ENCODE results near the gene HINFP.

HINFP gene

DNA sequence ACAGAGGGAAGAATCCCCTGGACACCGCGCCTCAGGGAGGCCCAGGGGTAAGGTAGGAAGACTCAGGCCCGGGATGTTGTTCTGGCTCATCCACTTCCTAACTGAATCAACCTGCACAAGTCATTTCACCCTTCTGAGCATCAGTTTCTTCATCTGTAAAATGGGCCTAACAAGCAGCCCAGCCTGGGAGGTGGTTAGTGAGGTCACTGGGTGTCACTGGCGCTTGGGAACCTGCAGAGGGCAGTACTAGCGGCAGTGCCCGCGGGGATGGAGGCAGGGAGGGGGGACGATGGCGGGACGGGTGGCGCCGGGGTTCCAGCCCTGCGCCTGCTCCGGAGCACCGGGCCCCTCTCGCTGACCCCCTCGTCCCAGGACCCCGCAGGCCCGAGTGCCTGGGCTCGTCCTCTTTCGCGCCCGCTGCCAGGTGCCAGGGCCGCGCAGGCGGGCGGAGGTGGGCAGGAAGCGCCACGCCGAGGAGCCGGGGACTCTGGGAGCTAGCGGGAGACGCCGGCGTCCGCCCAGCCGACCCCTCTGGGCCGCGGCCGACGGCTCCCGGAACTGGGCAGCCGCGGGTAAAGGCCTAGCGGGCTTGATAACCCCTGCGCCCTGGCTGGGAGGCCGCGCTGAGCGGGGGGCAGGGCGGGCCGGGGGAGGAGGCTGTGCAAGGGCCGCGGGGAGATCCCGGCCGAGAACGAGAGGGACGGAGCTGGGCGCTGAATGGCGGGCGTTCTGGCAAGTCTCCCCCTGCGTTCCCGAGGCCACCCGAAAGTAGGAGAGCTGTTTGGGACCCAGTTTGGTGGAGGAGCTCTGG is 47.3 kb downstream of the HINFP start, which contains the start of gene NLRX1:
Gene NLRX1, plus strand, starts transcription at position 255 of the 811 bp plus-strand sequence. CDS start 2,679 bp downstream, outside the sequence.
- H3K36me3 ChIP-seq (ENCODE audit: control insufficient read depth in 2 of 2, insufficient read depth in 2 of 2, low read length in 2 of 2) = no peaks in the 10 kb centered on the region
- H3K9ac ChIP-seq (ENCODE audit: low read depth in 1 of 2, low read length in 2 of 2) = peak within 1 kb of the TSS; percentile 81 to 86
- H3K27me3 ChIP-seq (ENCODE audit: control insufficient read depth in 2 of 2, insufficient read depth in 2 of 2, low read length in 2 of 2) = no peaks in the 10 kb centered on the region
- no peaks in the 10 kb centered on the region for H3K9me3 ChIP-seq (ENCODE audit: control insufficient read depth in 2 of 2, low read length in 2 of 2)
- H3K4me3 ChIP-seq (ENCODE audit: low read length in 2 of 2) = peak within 1 kb of the TSS; percentile 84 to 86
- peaks cover 9 to 11% of the 10 kb centered on the region in 2 donors for H3K4me1 ChIP-seq (ENCODE audit: control insufficient read depth in 2 of 2, insufficient read depth in 2 of 2, low read length in 2 of 2)
- peak within 1 kb of the TSS; percentile 83 to 86 for H3K27ac ChIP-seq (ENCODE audit: low read depth in 2 of 2, low read length in 2 of 2)

- H3K27me3 ChIP-seq (ENCODE audit: control insufficient read depth in 2 of 2, insufficient read depth in 2 of 2, low read length in 2 of 2) = no peaks in the 10 kb centered on the region
- H3K9me3 ChIP-seq (ENCODE audit: control insufficient read depth in 2 of 2, low read length in 2 of 2) = no peaks in the 10 kb centered on the region
- peaks cover 2 to 4% of the 10 kb centered on the region in 2 donors for H3K36me3 ChIP-seq (ENCODE audit: control insufficient read depth in 2 of 2, insufficient read depth in 2 of 2, low read length in 2 of 2)
- H3K4me3 ChIP-seq (ENCODE audit: low read length in 2 of 2) = peak overlapping the region; percentile 84 to 86
- H3K27ac ChIP-seq (ENCODE audit: low read depth in 2 of 2, low read length in 2 of 2) = peak overlapping the region; percentile 83 to 86
- peak overlapping the region; percentile 81 to 86 for H3K9ac ChIP-seq (ENCODE audit: low read depth in 1 of 2, low read length in 2 of 2)
- H3K4me1 ChIP-seq (ENCODE audit: control insufficient read depth in 2 of 2, insufficient read depth in 2 of 2, low read length in 2 of 2) = peaks cover 9 to 11% of the 10 kb centered on the region in 2 donors
Observed at GRCh38 chr11:119169282-119169719, 47.9 kb downstream of the HINFP start.

DNA sequence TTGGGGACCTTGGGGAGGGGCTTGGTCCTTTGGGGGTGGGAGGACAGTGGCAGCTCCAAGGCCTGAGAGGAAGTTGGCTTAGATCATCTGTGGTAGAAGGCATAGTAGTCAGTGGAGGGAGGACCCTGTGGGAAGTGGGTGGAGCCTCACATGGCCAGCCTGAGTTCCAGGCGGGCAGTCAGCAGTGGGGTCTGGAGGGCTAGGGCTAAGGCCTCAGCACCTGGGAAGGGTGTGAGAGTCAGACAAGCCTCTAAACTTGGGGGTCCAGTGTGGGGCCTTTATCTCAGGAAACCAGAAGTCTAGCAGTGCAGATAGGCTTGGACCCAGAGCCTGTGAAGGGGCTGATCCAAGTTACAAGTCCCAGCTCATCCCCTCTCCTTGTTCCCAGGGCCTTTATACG is 51.1 kb downstream of the HINFP start:
- H3K36me3 ChIP-seq (ENCODE audit: control insufficient read depth in 2 of 2, insufficient read depth in 2 of 2, low read length in 2 of 2) = peaks cover 12 to 14% of the 10 kb centered on the region in 2 donors
- H3K9me3 ChIP-seq (ENCODE audit: control insufficient read depth in 2 of 2, low read length in 2 of 2) = no peaks in the 10 kb centered on the region
- no peak overlapping the region for H3K4me3 ChIP-seq (ENCODE audit: low read length in 2 of 2)
- H3K4me1 ChIP-seq (ENCODE audit: control insufficient read depth in 2 of 2, insufficient read depth in 2 of 2, low read length in 2 of 2) = peaks cover 9 to 11% of the 10 kb centered on the region in 2 donors
- H3K9ac ChIP-seq (ENCODE audit: low read depth in 1 of 2, low read length in 2 of 2) = no peak overlapping the region
- H3K27me3 ChIP-seq (ENCODE audit: control insufficient read depth in 2 of 2, insufficient read depth in 2 of 2, low read length in 2 of 2) = no peaks in the 10 kb centered on the region
- no peak overlapping the region for H3K27ac ChIP-seq (ENCODE audit: low read depth in 2 of 2, low read length in 2 of 2)

DNA sequence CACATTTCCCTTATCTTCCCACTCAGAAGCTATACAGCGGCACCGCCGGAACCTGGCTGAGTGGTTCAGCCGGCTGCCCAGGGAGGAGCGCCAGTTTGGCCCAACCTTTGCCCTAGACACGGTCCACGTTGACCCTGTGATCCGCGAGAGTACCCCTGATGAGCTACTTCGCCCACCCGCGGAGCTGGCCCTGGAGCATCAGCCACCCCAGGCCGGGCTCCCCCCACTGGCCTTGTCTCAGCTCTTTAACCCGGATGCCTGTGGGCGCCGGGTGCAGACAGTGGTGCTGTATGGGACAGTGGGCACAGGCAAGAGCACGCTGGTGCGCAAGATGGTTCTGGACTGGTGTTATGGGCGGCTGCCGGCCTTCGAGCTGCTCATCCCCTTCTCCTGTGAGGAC is 52.1 kb downstream of the HINFP start:
- Histone ChIP-seq H3K36me3 (ENCODE audit: control insufficient read depth in 2 of 2, insufficient read depth in 2 of 2, low read length in 2 of 2) (peaks cover 12 to 14% of the 10 kb centered on the region in 2 donors), H3K4me1 (ENCODE audit: control insufficient read depth in 2 of 2, insufficient read depth in 2 of 2, low read length in 2 of 2) (peaks cover 4 to 5% of the 10 kb centered on the region in 2 donors)

GRCh38 chr11:119175493-119176077 is 54.2 kb downstream of the HINFP start:
- Histone ChIP-seq H3K4me3 (ENCODE audit: low read length in 2 of 2) (no peak overlapping the region), H3K4me1 (ENCODE audit: control insufficient read depth in 2 of 2, insufficient read depth in 2 of 2, low read length in 2 of 2) (no peaks in the 10 kb centered on the region), H3K9me3 (ENCODE audit: control insufficient read depth in 2 of 2, low read length in 2 of 2) (no peaks in the 10 kb centered on the region), H3K36me3 (ENCODE audit: control insufficient read depth in 2 of 2, insufficient read depth in 2 of 2, low read length in 2 of 2) (peaks cover 19% of the 10 kb centered on the region in 2 donors), H3K9ac (ENCODE audit: low read depth in 1 of 2, low read length in 2 of 2) (no peak overlapping the region), H3K27me3 (ENCODE audit: control insufficient read depth in 2 of 2, insufficient read depth in 2 of 2, low read length in 2 of 2) (no peaks in the 10 kb centered on the region), H3K27ac (ENCODE audit: low read depth in 2 of 2, low read length in 2 of 2) (no peak overlapping the region)

More for the DNA sequence above, 52.1 kb downstream of the HINFP start:
- Histone ChIP-seq H3K4me3 (ENCODE audit: low read length in 2 of 2) (no peak overlapping the region), H3K27ac (ENCODE audit: low read depth in 2 of 2, low read length in 2 of 2) (no peak overlapping the region), H3K9ac (ENCODE audit: low read depth in 1 of 2, low read length in 2 of 2) (no peak overlapping the region), H3K27me3 (ENCODE audit: control insufficient read depth in 2 of 2, insufficient read depth in 2 of 2, low read length in 2 of 2) (no peaks in the 10 kb centered on the region), H3K9me3 (ENCODE audit: control insufficient read depth in 2 of 2, low read length in 2 of 2) (no peaks in the 10 kb centered on the region)

DNA sequence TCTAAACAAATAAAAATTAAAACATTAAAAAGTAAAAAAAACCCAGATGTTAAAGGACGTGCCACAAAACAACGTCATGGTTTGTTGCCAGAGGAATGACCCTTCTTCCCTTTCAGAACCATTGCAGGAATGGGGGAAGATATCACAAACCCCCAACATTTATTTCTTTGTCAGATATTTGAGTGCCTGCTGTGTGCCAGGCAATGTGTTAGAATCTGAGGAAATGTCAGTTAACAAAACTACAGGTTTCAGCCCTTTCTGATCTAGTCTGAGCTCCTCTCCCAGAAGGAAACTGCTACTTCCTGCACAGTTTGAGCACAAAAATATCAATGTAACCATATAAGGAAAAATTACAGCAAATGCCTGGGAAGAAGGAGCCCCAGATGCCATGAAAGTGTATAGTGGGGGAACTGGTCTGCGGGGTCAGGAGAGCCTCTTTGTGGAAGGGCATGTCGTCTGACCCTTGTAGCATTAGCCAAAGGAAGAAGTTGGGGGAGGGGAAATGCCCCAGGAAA is 56.8 kb downstream of the HINFP start:
- Histone ChIP-seq H3K27ac (ENCODE audit: low read depth in 2 of 2, low read length in 2 of 2) (no peak overlapping the region), H3K9ac (ENCODE audit: low read depth in 1 of 2, low read length in 2 of 2) (no peak overlapping the region), H3K4me3 (ENCODE audit: low read length in 2 of 2) (no peak overlapping the region), H3K4me1 (ENCODE audit: control insufficient read depth in 2 of 2, insufficient read depth in 2 of 2, low read length in 2 of 2) (no peaks in the 10 kb centered on the region), H3K27me3 (ENCODE audit: control insufficient read depth in 2 of 2, insufficient read depth in 2 of 2, low read length in 2 of 2) (no peaks in the 10 kb centered on the region), H3K36me3 (ENCODE audit: control insufficient read depth in 2 of 2, insufficient read depth in 2 of 2, low read length in 2 of 2) (peaks cover 19 to 23% of the 10 kb centered on the region in 2 donors), H3K9me3 (ENCODE audit: control insufficient read depth in 2 of 2, low read length in 2 of 2) (no peaks in the 10 kb centered on the region)

GRCh38 chr11:119179342-119179741 is 58.0 kb downstream of the HINFP start:
- H3K4me1 ChIP-seq (ENCODE audit: control insufficient read depth in 2 of 2, insufficient read depth in 2 of 2, low read length in 2 of 2) = no peaks in the 10 kb centered on the region
- H3K9me3 ChIP-seq (ENCODE audit: control insufficient read depth in 2 of 2, low read length in 2 of 2) = no peaks in the 10 kb centered on the region
- H3K27ac ChIP-seq (ENCODE audit: low read depth in 2 of 2, low read length in 2 of 2) = no peak overlapping the region
- H3K9ac ChIP-seq (ENCODE audit: low read depth in 1 of 2, low read length in 2 of 2) = no peak overlapping the region
- no peaks in the 10 kb centered on the region for H3K27me3 ChIP-seq (ENCODE audit: control insufficient read depth in 2 of 2, insufficient read depth in 2 of 2, low read length in 2 of 2)
- no peak overlapping the region for H3K4me3 ChIP-seq (ENCODE audit: low read length in 2 of 2)
- peaks cover 15 to 25% of the 10 kb centered on the region in 2 donors for H3K36me3 ChIP-seq (ENCODE audit: control insufficient read depth in 2 of 2, insufficient read depth in 2 of 2, low read length in 2 of 2)

GRCh38 chr11:119179983-119180382 is 58.6 kb downstream of the HINFP start:
- Histone ChIP-seq H3K9me3 (ENCODE audit: control insufficient read depth in 2 of 2, low read length in 2 of 2) (no peaks in the 10 kb centered on the region), H3K4me1 (ENCODE audit: control insufficient read depth in 2 of 2, insufficient read depth in 2 of 2, low read length in 2 of 2) (peaks cover 0 to 2% of the 10 kb centered on the region in 2 donors), H3K9ac (ENCODE audit: low read depth in 1 of 2, low read length in 2 of 2) (no peak overlapping the region), H3K27ac (ENCODE audit: low read depth in 2 of 2, low read length in 2 of 2) (no peak overlapping the region), H3K27me3 (ENCODE audit: control insufficient read depth in 2 of 2, insufficient read depth in 2 of 2, low read length in 2 of 2) (no peaks in the 10 kb centered on the region), H3K4me3 (ENCODE audit: low read length in 2 of 2) (no peak overlapping the region), H3K36me3 (ENCODE audit: control insufficient read depth in 2 of 2, insufficient read depth in 2 of 2, low read length in 2 of 2) (peaks cover 8 to 19% of the 10 kb centered on the region in 2 donors)

GRCh38 chr11:119180729-119181676 is 59.6 kb downstream of the HINFP start:
- Histone ChIP-seq H3K27ac (ENCODE audit: low read depth in 2 of 2, low read length in 2 of 2) (no peak overlapping the region), H3K36me3 (ENCODE audit: control insufficient read depth in 2 of 2, insufficient read depth in 2 of 2, low read length in 2 of 2) (peaks cover 7 to 14% of the 10 kb centered on the region in 2 donors), H3K4me1 (ENCODE audit: control insufficient read depth in 2 of 2, insufficient read depth in 2 of 2, low read length in 2 of 2) (peaks cover under 1 to 2% of the 10 kb centered on the region in 2 donors), H3K9ac (ENCODE audit: low read depth in 1 of 2, low read length in 2 of 2) (no peak overlapping the region), H3K4me3 (ENCODE audit: low read length in 2 of 2) (no peak overlapping the region), H3K27me3 (ENCODE audit: control insufficient read depth in 2 of 2, insufficient read depth in 2 of 2, low read length in 2 of 2) (no peaks in the 10 kb centered on the region), H3K9me3 (ENCODE audit: control insufficient read depth in 2 of 2, low read length in 2 of 2) (no peaks in the 10 kb centered on the region)
